ENCODE results near the gene BIK.
"Not testable (repeated sequence)": the region's sequence is repeated elsewhere in the genome, so short reads cannot be mapped to it uniquely, and the experiment has no call there.

DNA sequence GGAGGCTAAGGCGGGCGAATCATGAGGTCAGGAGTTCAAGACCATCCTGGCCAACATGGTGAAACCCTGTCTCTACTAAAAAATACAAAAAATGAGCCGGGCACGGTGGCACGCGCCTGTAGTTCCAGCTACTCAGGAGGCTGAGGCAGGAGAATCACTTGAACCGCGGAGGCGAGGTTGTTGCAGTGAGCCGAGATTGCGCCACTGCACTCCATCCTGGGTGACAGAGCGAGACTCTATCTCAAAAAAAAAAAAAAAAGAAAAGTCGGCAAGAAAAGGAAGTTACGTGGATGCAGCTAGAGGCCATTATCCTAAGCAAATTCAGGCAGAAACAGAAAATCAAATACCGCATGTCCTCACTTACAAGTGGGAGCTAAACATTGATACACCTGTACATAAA, 35.8 kb downstream of the BIK start:
- not testable (repeated sequence) for TF ChIP-seq FOXM1, LEF1 (IDR thresholded peaks at IDR 0.05; ENCODE audit: borderline replicate concordance)
